Thoracic aorta (tissue), 2 donors: Measurements from ENCODE around the gene CXCL3. TPM values are rescaled to one million over a fixed set of nuclear protein-coding genes. Genes with fewer than 3 reads are reported as not detected.

Source experiments
- ATAC-seq: fragments of 150-250 bp; one replicate; pipeline ENCODE4 v1.8.0; 2017; ENCODE audit warnings: low read depth; ENCODE audit not compliant: insufficient number of reproducible peaks, low FRiP score
- DNase-seq: peaks from one replicate; pipeline ENCODE4 v3.0.0-alpha.2; 2020; ENCODE audit warnings: low spot score
- H3K27ac ChIP-seq, 2 donors: fragments of 200-600 bp; sonication (generic); 1 replicate in 1 of 2; 2 replicates in 1 of 2; pipeline ENCODE4 v1.5.1; 2016; ENCODE audit warnings: mild to moderate bottlenecking in 2 of 2, moderate library complexity in 2 of 2
- H3K27me3 ChIP-seq: fragments of 200-600 bp; sonication (generic); replicated peaks from 2 replicates; pipeline ENCODE4 v1.6.0; 2016; ENCODE audit warnings: mild to moderate bottlenecking; ENCODE audit not compliant: insufficient read depth
- H3K36me3 ChIP-seq: fragments of 200-600 bp; sonication (generic); one replicate; pipeline ENCODE4 v1.5.1; 2016
- H3K4me1 ChIP-seq, 2 donors: fragments of 200-600 bp; sonication (generic); 1 replicate in 1 of 2; 2 replicates in 1 of 2; pipeline versions ENCODE4 v1.5.1 to v1.6.0; 2016; ENCODE audit warnings: low read depth in 2 of 2, mild to moderate bottlenecking in 1 of 2; ENCODE audit not compliant: control insufficient read depth in 1 of 2
- H3K4me3 ChIP-seq: fragments of 200-600 bp; sonication (generic); 2 replicates; pipeline ENCODE4 v1.5.1; 2016; ENCODE audit warnings: mild to moderate bottlenecking
- H3K9me3 ChIP-seq: fragments of 200-600 bp; sonication (generic); 2 replicates; pipeline ENCODE4 v1.5.1; 2016
- total RNA-seq, 2 donors: library from RNA; depleted of rRNA; stranded (reverse); fragments of >200 nt; gene quantifications; one replicate each; pipeline versions ENCODE4 v1.1.0 to v1.2.3, GENCODE V29; 2016
- TF ChIP-seq, protein P1 (sequence below): fragments of 200-600 bp; sonication (generic); IDR thresholded peaks from one replicate; pipeline ENCODE4 v1.5.1; 2019; ENCODE audit warnings: antibody characterized with exemption

CXCL3 gene
- total RNA-seq, 2 donors from 2014 or later = 4.9 to 11.9 TPM

- H3K9me3 ChIP-seq = no peaks in the 10 kb centered on the region
- no peaks in the 10 kb centered on the region for H3K27me3 ChIP-seq
- ATAC-seq = no peak
- H3K4me1 ChIP-seq = no peaks in the 10 kb centered on the region
- H3K36me3 ChIP-seq = no peaks in the 10 kb centered on the region
- no peak for DNase-seq
- TF ChIP-seq, protein P1, sequence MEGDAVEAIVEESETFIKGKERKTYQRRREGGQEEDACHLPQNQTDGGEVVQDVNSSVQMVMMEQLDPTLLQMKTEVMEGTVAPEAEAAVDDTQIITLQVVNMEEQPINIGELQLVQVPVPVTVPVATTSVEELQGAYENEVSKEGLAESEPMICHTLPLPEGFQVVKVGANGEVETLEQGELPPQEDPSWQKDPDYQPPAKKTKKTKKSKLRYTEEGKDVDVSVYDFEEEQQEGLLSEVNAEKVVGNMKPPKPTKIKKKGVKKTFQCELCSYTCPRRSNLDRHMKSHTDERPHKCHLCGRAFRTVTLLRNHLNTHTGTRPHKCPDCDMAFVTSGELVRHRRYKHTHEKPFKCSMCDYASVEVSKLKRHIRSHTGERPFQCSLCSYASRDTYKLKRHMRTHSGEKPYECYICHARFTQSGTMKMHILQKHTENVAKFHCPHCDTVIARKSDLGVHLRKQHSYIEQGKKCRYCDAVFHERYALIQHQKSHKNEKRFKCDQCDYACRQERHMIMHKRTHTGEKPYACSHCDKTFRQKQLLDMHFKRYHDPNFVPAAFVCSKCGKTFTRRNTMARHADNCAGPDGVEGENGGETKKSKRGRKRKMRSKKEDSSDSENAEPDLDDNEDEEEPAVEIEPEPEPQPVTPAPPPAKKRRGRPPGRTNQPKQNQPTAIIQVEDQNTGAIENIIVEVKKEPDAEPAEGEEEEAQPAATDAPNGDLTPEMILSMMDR = no peak
- H3K27ac ChIP-seq = no peak overlapping the region
- no peak overlapping the region for H3K4me3 ChIP-seq
Observed at GRCh38 chr4:73989928-73990327, 48.6 kb downstream of the CXCL3 start.

GRCh38 chr4:73989031-73989430, 49.5 kb downstream of the CXCL3 start:
- ATAC-seq (no peak), DNase-seq (no peak)
- Histone ChIP-seq H3K36me3 (no peaks in the 10 kb centered on the region), H3K4me1 (no peaks in the 10 kb centered on the region), H3K27me3 (no peaks in the 10 kb centered on the region), H3K9me3 (no peaks in the 10 kb centered on the region), H3K4me3 (no peak overlapping the region), H3K27ac (no peak overlapping the region)
- TF ChIP-seq, protein P1 = no peak

DNA sequence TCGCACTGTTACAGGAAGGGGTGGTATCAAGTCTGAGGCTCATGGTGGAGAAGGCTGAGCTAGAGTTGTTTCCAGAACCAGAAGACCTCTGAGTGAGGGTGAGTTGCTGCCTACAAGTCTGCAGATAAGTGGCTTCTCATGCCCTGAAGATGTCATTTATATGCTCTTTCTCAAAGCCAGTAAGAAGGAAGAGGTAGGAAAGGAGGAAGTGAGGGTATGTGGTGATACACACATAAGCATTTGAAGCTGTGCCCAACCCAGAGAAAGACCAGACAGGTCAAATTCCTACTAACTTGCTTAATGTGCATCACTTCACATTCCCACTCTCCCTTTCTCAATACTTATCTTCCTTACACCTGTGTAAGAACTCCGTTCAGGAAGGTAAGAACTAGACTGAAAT, 50.4 kb downstream of the CXCL3 start, which contains the start of gene PPBP:
Gene PPBP, minus strand, starts transcription at position 130 of the 400 bp plus-strand sequence. Its CDS starts 87 bp downstream, at position 43.
- no peak within 1 kb of the TSS for H3K27ac ChIP-seq
- TF ChIP-seq, protein P1 = no peak
- DNase-seq (no peak), ATAC-seq (no peak)
- H3K4me3 ChIP-seq = no peak within 1 kb of the TSS
- H3K9me3 ChIP-seq = no peaks in the 10 kb centered on the region
- no peaks in the 10 kb centered on the region for H3K27me3 ChIP-seq
- H3K36me3 ChIP-seq = no peaks in the 10 kb centered on the region
- no peaks in the 10 kb centered on the region for H3K4me1 ChIP-seq

Other genes starting within 250 kb of the CXCL3 start
- gene CXCL6, start 202.0 kb downstream of the CXCL3 start, total RNA-seq = not detected
- gene PF4V1, start 185.4 kb downstream of the CXCL3 start, total RNA-seq = not detected
- 1 to 10 TPM in 1 of 2 donors, under 1 TPM in 1; 0.68 to 8.7 TPM for gene CXCL1, start 169.3 kb downstream of the CXCL3 start, total RNA-seq
- gene PF4, start 56.7 kb downstream of the CXCL3 start, total RNA-seq = not detected
- not detected for gene PPBP, start 50.5 kb downstream of the CXCL3 start, total RNA-seq
- under 1 TPM in 1 of 2 donors, not detected in 1; 0.49 TPM for gene CXCL5, start 40.0 kb downstream of the CXCL3 start, total RNA-seq
- gene CXCL2, start 60.5 kb upstream of the CXCL3 start, total RNA-seq = 10 to 100 TPM; 34.0 to 71.4 TPM
- gene MTHFD2L, start 119.4 kb upstream of the CXCL3 start, total RNA-seq = 10 to 100 TPM in 1 of 2 donors, 1 to 10 TPM in 1; 5.8 to 26.9 TPM